ENCODE measurements around the gene OR7G3.

Gene OR7G3

GRCh38 chr19:9126900-9127405 is at the start of gene OR7G3:
Gene OR7G3, minus strand, starts transcription at chr19:9126950. Its CDS starts 0 bp downstream, at chr19:9126950.
- Mint-ChIP-seq H3K27ac (no peak within 1 kb of the TSS), H3K4me3 (no peak within 1 kb of the TSS), H3K4me1 (ENCODE audit: low read depth) (peaks cover 6% of the 10 kb centered on the region), H3K36me3 (no peaks in the 10 kb centered on the region), H3K27me3 (peaks cover 20% of the 10 kb centered on the region), H3K9me3 (ENCODE audit: low read depth) (no peaks in the 10 kb centered on the region)

- no peaks in the 10 kb centered on the region for H3K4me1 Mint-ChIP-seq (ENCODE audit: low read depth)
- H3K27ac Mint-ChIP-seq, result no peak overlapping the region
- no peaks in the 10 kb centered on the region for H3K9me3 Mint-ChIP-seq (ENCODE audit: low read depth)
- no peaks in the 10 kb centered on the region for H3K36me3 Mint-ChIP-seq
- no peak overlapping the region for H3K4me3 Mint-ChIP-seq
- H3K27me3 Mint-ChIP-seq, result no peaks in the 10 kb centered on the region
These were observed 48.6 kb upstream of the OR7G3 start for GRCh38 chr19:9175326-9175725.

GRCh38 chr19:9171393-9171991 is 44.7 kb upstream of the OR7G3 start:
- no peak overlapping the region for H3K4me3 Mint-ChIP-seq
- H3K27ac Mint-ChIP-seq, result no peak overlapping the region
- no peaks in the 10 kb centered on the region for H3K9me3 Mint-ChIP-seq (ENCODE audit: low read depth)
- H3K4me1 Mint-ChIP-seq (ENCODE audit: low read depth), result no peaks in the 10 kb centered on the region
- H3K36me3 Mint-ChIP-seq, result no peaks in the 10 kb centered on the region
- no peaks in the 10 kb centered on the region for H3K27me3 Mint-ChIP-seq

GRCh38 chr19:9166846-9167245 is 40.1 kb upstream of the OR7G3 start:
- H3K36me3 Mint-ChIP-seq, result peaks cover 18% of the 10 kb centered on the region
- H3K27ac Mint-ChIP-seq, result no peak overlapping the region
- no peaks in the 10 kb centered on the region for H3K27me3 Mint-ChIP-seq
- H3K9me3 Mint-ChIP-seq (ENCODE audit: low read depth), result no peaks in the 10 kb centered on the region
- no peaks in the 10 kb centered on the region for H3K4me1 Mint-ChIP-seq (ENCODE audit: low read depth)
- H3K4me3 Mint-ChIP-seq, result no peak overlapping the region

GRCh38 chr19:9165261-9165660 is 38.5 kb upstream of the OR7G3 start:
- H3K4me1 Mint-ChIP-seq (ENCODE audit: low read depth), result no peaks in the 10 kb centered on the region
- H3K4me3 Mint-ChIP-seq, result no peak overlapping the region
- H3K36me3 Mint-ChIP-seq, result peaks cover 34% of the 10 kb centered on the region
- H3K9me3 Mint-ChIP-seq (ENCODE audit: low read depth), result no peaks in the 10 kb centered on the region
- no peak overlapping the region for H3K27ac Mint-ChIP-seq
- H3K27me3 Mint-ChIP-seq, result no peaks in the 10 kb centered on the region

- no peak overlapping the region for H3K4me3 Mint-ChIP-seq
- H3K9me3 Mint-ChIP-seq (ENCODE audit: low read depth), result peaks cover 3% of the 10 kb centered on the region
- H3K36me3 Mint-ChIP-seq, result peaks cover 53% of the 10 kb centered on the region
- H3K27ac Mint-ChIP-seq, result no peak overlapping the region
- no peaks in the 10 kb centered on the region for H3K4me1 Mint-ChIP-seq (ENCODE audit: low read depth)
- no peaks in the 10 kb centered on the region for H3K27me3 Mint-ChIP-seq
These were observed 34.7 kb upstream of the OR7G3 start for GRCh38 chr19:9161427-9161826.

GRCh38 chr19:9159891-9160290 is 33.1 kb upstream of the OR7G3 start:
- Mint-ChIP-seq H3K36me3 (peaks cover 65% of the 10 kb centered on the region), H3K27me3 (no peaks in the 10 kb centered on the region), H3K4me3 (no peak overlapping the region), H3K9me3 (ENCODE audit: low read depth) (peaks cover 3% of the 10 kb centered on the region), H3K4me1 (ENCODE audit: low read depth) (peaks cover 9% of the 10 kb centered on the region), H3K27ac (no peak overlapping the region)

- no peak overlapping the region for H3K4me3 Mint-ChIP-seq
- H3K4me1 Mint-ChIP-seq (ENCODE audit: low read depth), result peaks cover 31% of the 10 kb centered on the region
- H3K36me3 Mint-ChIP-seq, result peaks cover 65% of the 10 kb centered on the region
- H3K9me3 Mint-ChIP-seq (ENCODE audit: low read depth), result peaks cover 5% of the 10 kb centered on the region
- no peak overlapping the region for H3K27ac Mint-ChIP-seq
- no peaks in the 10 kb centered on the region for H3K27me3 Mint-ChIP-seq
These were observed 29.6 kb upstream of the OR7G3 start for GRCh38 chr19:9156304-9156703.

GRCh38 chr19:9155591-9155990 is 28.8 kb upstream of the OR7G3 start:
- Mint-ChIP-seq H3K4me1 (ENCODE audit: low read depth) (peaks cover 38% of the 10 kb centered on the region), H3K36me3 (peaks cover 65% of the 10 kb centered on the region), H3K4me3 (no peak overlapping the region), H3K27ac (peak overlapping the region; percentile 52), H3K9me3 (ENCODE audit: low read depth) (peaks cover 7% of the 10 kb centered on the region), H3K27me3 (no peaks in the 10 kb centered on the region)

- H3K27ac Mint-ChIP-seq, result no peak overlapping the region
- peaks cover 65% of the 10 kb centered on the region for H3K36me3 Mint-ChIP-seq
- peak overlapping the region; percentile 32 for H3K4me3 Mint-ChIP-seq
- H3K9me3 Mint-ChIP-seq (ENCODE audit: low read depth), result peaks cover 4% of the 10 kb centered on the region
- no peaks in the 10 kb centered on the region for H3K27me3 Mint-ChIP-seq
- peaks cover 75% of the 10 kb centered on the region for H3K4me1 Mint-ChIP-seq (ENCODE audit: low read depth)
These were observed 24.6 kb upstream of the OR7G3 start for GRCh38 chr19:9151367-9151766.

GRCh38 chr19:9150650-9151049 is 23.9 kb upstream of the OR7G3 start:
- H3K36me3 Mint-ChIP-seq, result peaks cover 61% of the 10 kb centered on the region

GRCh38 chr19:9149997-9150396 is 23.2 kb upstream of the OR7G3 start:
- Mint-ChIP-seq H3K27me3 (no peaks in the 10 kb centered on the region), H3K9me3 (ENCODE audit: low read depth) (peaks cover 7% of the 10 kb centered on the region), H3K4me3 (peak overlapping the region; percentile 38), H3K36me3 (peaks cover 60% of the 10 kb centered on the region), H3K27ac (no peak overlapping the region), H3K4me1 (ENCODE audit: low read depth) (peaks cover 69% of the 10 kb centered on the region)

More at GRCh38 chr19:9150650-9151049, 23.9 kb upstream of the OR7G3 start:
- Mint-ChIP-seq H3K27me3 (no peaks in the 10 kb centered on the region), H3K9me3 (ENCODE audit: low read depth) (peaks cover 4% of the 10 kb centered on the region), H3K4me3 (no peak overlapping the region), H3K27ac (peak overlapping the region; percentile 46), H3K4me1 (ENCODE audit: low read depth) (peaks cover 72% of the 10 kb centered on the region)

- peaks cover 68% of the 10 kb centered on the region for H3K4me1 Mint-ChIP-seq (ENCODE audit: low read depth)
- peaks cover 59% of the 10 kb centered on the region for H3K36me3 Mint-ChIP-seq
- no peak overlapping the region for H3K27ac Mint-ChIP-seq
- no peak overlapping the region for H3K4me3 Mint-ChIP-seq
- peaks cover 14% of the 10 kb centered on the region for H3K9me3 Mint-ChIP-seq (ENCODE audit: low read depth)
- H3K27me3 Mint-ChIP-seq, result no peaks in the 10 kb centered on the region
These were observed 21.9 kb upstream of the OR7G3 start for GRCh38 chr19:9148697-9149096.

- Mint-ChIP-seq H3K4me1 (ENCODE audit: low read depth) (peaks cover 73% of the 10 kb centered on the region), H3K9me3 (ENCODE audit: low read depth) (peaks cover 14% of the 10 kb centered on the region), H3K27ac (no peak overlapping the region), H3K4me3 (no peak overlapping the region), H3K27me3 (no peaks in the 10 kb centered on the region), H3K36me3 (peaks cover 53% of the 10 kb centered on the region)
These were observed 20.1 kb upstream of the OR7G3 start for GRCh38 chr19:9146882-9147281.

GRCh38 chr19:9144920-9145319 is 18.2 kb upstream of the OR7G3 start:
- peaks cover 36% of the 10 kb centered on the region for H3K36me3 Mint-ChIP-seq
- H3K4me3 Mint-ChIP-seq, result no peak overlapping the region
- peaks cover 66% of the 10 kb centered on the region for H3K4me1 Mint-ChIP-seq (ENCODE audit: low read depth)
- peaks cover 10% of the 10 kb centered on the region for H3K9me3 Mint-ChIP-seq (ENCODE audit: low read depth)
- H3K27me3 Mint-ChIP-seq, result no peaks in the 10 kb centered on the region
- H3K27ac Mint-ChIP-seq, result no peak overlapping the region

All from activated naive CD8-positive, alpha-beta T cell (primary cell).